Measurements from ENCODE around the gene FBXO24. TPM values are rescaled to one million over a fixed set of nuclear protein-coding genes. Genes with fewer than 3 reads are reported as not detected.
A peak's percentile ranks its signal among the peaks of the same experiment; 100 is the strongest.

Gene FBXO24
- total and polyA plus RNA-seq, 9 of the 15 experiments (the other 6 are each of a cell fraction or from before 2014, with no cell fraction given) = 0.17 to 0.95 (median 0.50) TPM

DNA sequence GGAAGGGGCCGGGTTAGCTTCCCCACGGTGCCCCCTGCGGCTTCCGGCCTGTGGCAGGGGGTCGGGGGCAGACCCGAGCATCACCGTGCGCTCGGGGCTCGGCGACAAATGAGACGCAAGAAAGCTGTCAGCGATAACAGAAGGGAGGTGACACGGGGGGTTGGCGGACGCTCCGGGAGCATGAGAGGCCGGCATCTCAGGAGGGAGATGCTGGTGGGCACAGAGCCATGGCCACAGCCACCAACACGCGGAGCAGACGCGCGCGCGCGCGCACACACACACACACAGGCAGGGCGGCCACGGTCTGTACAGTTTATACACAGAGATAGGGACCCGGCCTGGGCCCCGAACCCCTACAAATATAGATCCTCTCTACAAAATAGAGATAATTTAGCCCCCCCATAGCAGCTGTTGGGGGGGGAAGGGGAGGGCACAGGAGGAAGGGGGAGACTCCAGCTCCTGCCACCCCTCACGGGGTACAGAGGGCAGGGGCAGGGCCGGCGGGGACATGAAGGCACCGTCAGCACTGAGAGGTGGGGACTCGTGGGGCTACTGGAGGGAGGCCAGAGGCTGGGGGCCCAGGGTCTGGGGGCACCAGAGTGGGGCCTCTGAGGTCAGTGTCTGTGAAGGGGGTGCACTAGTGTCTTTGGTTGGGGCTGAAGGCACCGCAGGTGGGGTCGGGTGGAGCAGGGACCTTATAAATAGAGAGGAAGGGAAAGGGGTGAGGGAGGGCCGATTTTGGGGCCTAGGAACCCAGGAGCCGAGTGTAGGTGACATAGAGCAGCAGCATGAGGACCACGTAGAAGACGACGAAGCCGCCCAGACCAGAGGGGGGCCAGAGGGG is 11.5 kb upstream of the FBXO24 start:
- H3K79me2 ChIP-seq (ENCODE audit: control insufficient read depth, insufficient read depth, low read length) = no peaks in the 10 kb centered on the region
- intact Hi-C loops (cut with micrococcal nuclease) = no loop called here
- WGBS (ENCODE audit: insufficient coverage, low coverage, missing lambda C conversion rate) = 94% methylated on average over 33 of the region's 44 CpGs
- no TSS peak for BruUV-seq (replicated peaks)
- FAIRE-seq (no peak), DNase-seq (ENCODE audit: extremely low read depth in 1 of 4, low spot score in 3 of 4) (no peak), ATAC-seq (no peak)
- peak overlapping the region in 1 of 2 experiments; percentile 14; a peak in 1 of 4 replicates for H3K9ac ChIP-seq (ENCODE audit: insufficient read depth in 1 of 2, low read depth in 2 of 2, low read length in 2 of 2)
- peaks cover 0 to 79% of the 10 kb centered on the region in 2 experiments; a peak in 3 of 5 replicates for H3K4me1 ChIP-seq (replicated peaks in 1 of 2; ENCODE audit: control insufficient read depth in 2 of 2, insufficient read depth in 2 of 2, low read length in 2 of 2)
- H3K9me1 ChIP-seq (ENCODE audit: control insufficient read depth, insufficient read depth, low read length) = peaks cover 4% of the 10 kb centered on the region
- POLR2A ChIA-PET = no interaction called here
- in situ Hi-C loops (cut with MboI) = loop anchor here (25.0 kb wide), 1 partner anchor 112 kb away; the partner anchor contains the start of gene SPACDR
- no peak overlapping the region for H3K4me3 ChIP-seq
- no peaks in the 10 kb centered on the region for H4K20me1 ChIP-seq (replicated peaks; ENCODE audit: control insufficient read depth, insufficient read depth, low read length)
- peaks cover 58% of the 10 kb centered on the region; the same call in 2 of the 3 replicates for H3K36me3 ChIP-seq (ENCODE audit: control insufficient read depth, insufficient read depth, low read length)
- no peaks in the 10 kb centered on the region for H3K27me3 ChIP-seq (ENCODE audit: control insufficient read depth in 2 of 2, insufficient read depth in 2 of 2, low read length in 2 of 2)
- no peak overlapping the region for H3K27ac ChIP-seq (ENCODE audit: extremely low read depth, low read depth, low read length)
- no peak overlapping the region for H2AFZ ChIP-seq (ENCODE audit: low read depth, low read length)
- CTCF ChIA-PET (ENCODE audit: low intra/inter-chr PET ratio) = no interaction called here
- no peak overlapping the region for H3K4me2 ChIP-seq (ENCODE audit: insufficient read depth, low read length)
- no peaks in the 10 kb centered on the region for H3K9me3 ChIP-seq (replicated peaks; ENCODE audit: control insufficient read depth, insufficient read depth, low read depth, low read length)
- TF ChIP-seq HMGN3 (IDR thresholded peaks at IDR 0.05; ENCODE audit: borderline replicate concordance, extremely low read depth, insufficient read length, low read depth, low read length) (peak; percentile 26), ZBTB11 (CRISPR knock-in tag; IDR thresholded peaks at IDR 0.05) (no peak), CEBPB (tag; IDR thresholded peaks at IDR 0.05) (no peak), THRAP3 (IDR thresholded peaks at IDR 0.05; ENCODE audit: borderline replicate concordance) (no peak), ZNF347 (CRISPR knock-in tag; IDR thresholded peaks at IDR 0.05; ENCODE audit: low read depth) (no peak), CTCF (IDR thresholded peaks at IDR 0.05 in 2 of 3, conservative IDR thresholded peaks at IDR 0.05 in 1 of 3; ENCODE audit: insufficient read depth in 2 of 3, low read depth in 1 of 3, low read length in 3 of 3) (no peak)
- TF ChIP-seq, protein P1, sequence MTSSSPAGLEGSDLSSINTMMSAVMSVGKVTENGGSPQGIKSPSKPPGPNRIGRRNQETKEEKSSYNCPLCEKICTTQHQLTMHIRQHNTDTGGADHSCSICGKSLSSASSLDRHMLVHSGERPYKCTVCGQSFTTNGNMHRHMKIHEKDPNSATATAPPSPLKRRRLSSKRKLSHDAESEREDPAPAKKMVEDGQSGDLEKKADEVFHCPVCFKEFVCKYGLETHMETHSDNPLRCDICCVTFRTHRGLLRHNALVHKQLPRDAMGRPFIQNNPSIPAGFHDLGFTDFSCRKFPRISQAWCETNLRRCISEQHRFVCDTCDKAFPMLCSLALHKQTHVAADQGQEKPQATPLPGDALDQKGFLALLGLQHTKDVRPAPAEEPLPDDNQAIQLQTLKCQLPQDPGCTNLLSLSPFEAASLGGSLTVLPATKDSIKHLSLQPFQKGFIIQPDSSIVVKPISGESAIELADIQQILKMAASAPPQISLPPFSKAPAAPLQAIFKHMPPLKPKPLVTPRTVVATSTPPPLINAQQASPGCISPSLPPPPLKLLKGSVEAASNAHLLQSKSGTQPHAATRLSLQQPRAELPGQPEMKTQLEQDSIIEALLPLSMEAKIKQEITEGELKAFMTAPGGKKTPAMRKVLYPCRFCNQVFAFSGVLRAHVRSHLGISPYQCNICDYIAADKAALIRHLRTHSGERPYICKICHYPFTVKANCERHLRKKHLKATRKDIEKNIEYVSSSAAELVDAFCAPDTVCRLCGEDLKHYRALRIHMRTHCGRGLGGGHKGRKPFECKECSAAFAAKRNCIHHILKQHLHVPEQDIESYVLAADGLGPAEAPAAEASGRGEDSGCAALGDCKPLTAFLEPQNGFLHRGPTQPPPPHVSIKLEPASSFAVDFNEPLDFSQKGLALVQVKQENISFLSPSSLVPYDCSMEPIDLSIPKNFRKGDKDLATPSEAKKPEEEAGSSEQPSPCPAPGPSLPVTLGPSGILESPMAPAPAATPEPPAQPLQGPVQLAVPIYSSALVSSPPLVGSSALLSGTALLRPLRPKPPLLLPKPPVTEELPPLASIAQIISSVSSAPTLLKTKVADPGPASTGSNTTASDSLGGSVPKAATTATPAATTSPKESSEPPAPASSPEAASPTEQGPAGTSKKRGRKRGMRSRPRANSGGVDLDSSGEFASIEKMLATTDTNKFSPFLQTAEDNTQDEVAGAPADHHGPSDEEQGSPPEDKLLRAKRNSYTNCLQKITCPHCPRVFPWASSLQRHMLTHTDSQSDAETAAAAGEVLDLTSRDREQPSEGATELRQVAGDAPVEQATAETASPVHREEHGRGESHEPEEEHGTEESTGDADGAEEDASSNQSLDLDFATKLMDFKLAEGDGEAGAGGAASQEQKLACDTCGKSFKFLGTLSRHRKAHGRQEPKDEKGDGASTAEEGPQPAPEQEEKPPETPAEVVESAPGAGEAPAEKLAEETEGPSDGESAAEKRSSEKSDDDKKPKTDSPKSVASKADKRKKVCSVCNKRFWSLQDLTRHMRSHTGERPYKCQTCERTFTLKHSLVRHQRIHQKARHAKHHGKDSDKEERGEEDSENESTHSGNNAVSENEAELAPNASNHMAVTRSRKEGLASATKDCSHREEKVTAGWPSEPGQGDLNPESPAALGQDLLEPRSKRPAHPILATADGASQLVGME (CRISPR knock-in tag; IDR thresholded peaks at IDR 0.05) = no peak
